ENCODE data around the gene AJUBA. TPM values are rescaled to one million over a fixed set of nuclear protein-coding genes. Genes with fewer than 3 reads are reported as not detected.

The AJUBA gene
- total and polyA plus RNA-seq, 4 donors = 7.2 to 34.2 (median 28.8) TPM

- DNase-seq (no peak), ATAC-seq (ENCODE audit: insufficient read depth, low FRiP score) (no peak)
- no peak for TF ChIP-seq CTCF (IDR thresholded peaks at IDR 0.05; ENCODE audit: control extremely low read depth, extremely low read depth)
- Histone ChIP-seq H3K9me3 (ENCODE audit: control insufficient read depth in 4 of 4, insufficient read depth in 3 of 4, low read length in 3 of 4) (no peaks in the 10 kb centered on the region), H3K27me3 (ENCODE audit: control insufficient read depth in 3 of 3, insufficient read depth in 3 of 3, low read length in 2 of 3) (no peaks in the 10 kb centered on the region), H3K27ac (ENCODE audit: low read depth in 1 of 2, low read length in 1 of 2) (no peak overlapping the region), H3K4me1 (ENCODE audit: control insufficient read depth in 5 of 5, insufficient read depth in 5 of 5, low read length in 5 of 5) (peaks cover 0 to 7% (median 0%) of the 10 kb centered on the region in 5 donors), H3K4me3 (no peak overlapping the region), H3K9ac (ENCODE audit: insufficient read depth in 1 of 2, low read length in 2 of 2) (no peak overlapping the region), H3K36me3 (ENCODE audit: control insufficient read depth in 4 of 4, insufficient read depth in 4 of 4, low read length in 4 of 4) (peaks cover 0 to 8% (median 2%) of the 10 kb centered on the region in 4 donors)
- WGBS, 2 donors = 94 to 96% methylated on average over 7 of the region's 7 CpGs
Observed at GRCh38 chr14:23020143-23021128, 38.1 kb upstream of the AJUBA start.

DNA sequence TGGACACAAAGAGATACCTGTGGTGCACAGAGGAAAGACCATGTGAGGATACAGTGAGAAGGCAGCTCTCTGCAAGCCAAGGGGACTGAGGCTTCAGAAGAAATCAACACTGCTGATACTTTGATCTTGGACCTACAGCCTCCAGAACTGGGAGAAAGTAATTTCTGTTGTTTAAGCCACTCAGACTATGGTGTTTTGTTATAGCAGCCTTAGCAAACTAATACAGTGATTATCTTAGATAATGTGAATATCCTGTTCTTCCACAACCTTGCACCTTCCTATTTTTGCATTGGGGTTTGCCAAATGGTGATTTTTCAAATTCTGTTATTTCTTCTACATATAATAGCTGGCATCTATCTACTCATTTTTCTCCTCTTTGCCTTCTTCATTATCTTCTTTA lies 35.8 kb upstream of the AJUBA start:
- Histone ChIP-seq H3K4me1 (ENCODE audit: control insufficient read depth in 5 of 5, insufficient read depth in 5 of 5, low read length in 5 of 5) (peaks cover 0 to 4% (median 0%) of the 10 kb centered on the region in 5 donors), H3K27ac (ENCODE audit: low read depth in 1 of 2, low read length in 1 of 2) (no peak overlapping the region), H3K36me3 (ENCODE audit: control insufficient read depth in 4 of 4, insufficient read depth in 4 of 4, low read length in 4 of 4) (peaks cover 0 to 3% (median 0%) of the 10 kb centered on the region in 4 donors), H3K27me3 (ENCODE audit: control insufficient read depth in 3 of 3, insufficient read depth in 3 of 3, low read length in 2 of 3) (no peaks in the 10 kb centered on the region), H3K4me3 (no peak overlapping the region), H3K9ac (ENCODE audit: insufficient read depth in 1 of 2, low read length in 2 of 2) (no peak overlapping the region), H3K9me3 (ENCODE audit: control insufficient read depth in 4 of 4, insufficient read depth in 3 of 4, low read length in 3 of 4) (no peaks in the 10 kb centered on the region)
- TF ChIP-seq CTCF (IDR thresholded peaks at IDR 0.05; ENCODE audit: control extremely low read depth, extremely low read depth) = no peak
- no peak for ATAC-seq (ENCODE audit: insufficient read depth, low FRiP score)
- no peak for DNase-seq

GRCh38 chr14:23017091-23017490 lies 34.7 kb upstream of the AJUBA start:
- ATAC-seq (ENCODE audit: insufficient read depth, low FRiP score) (no peak), DNase-seq (no peak)

More at GRCh38 chr14:23017091-23017490, 34.7 kb upstream of the AJUBA start:
- no peak for TF ChIP-seq CTCF (IDR thresholded peaks at IDR 0.05; ENCODE audit: control extremely low read depth, extremely low read depth)
- no peak overlapping the region for H3K27ac ChIP-seq (ENCODE audit: low read depth in 1 of 2, low read length in 1 of 2)
- peaks cover 0 to 3% (median 0%) of the 10 kb centered on the region in 4 donors for H3K36me3 ChIP-seq (ENCODE audit: control insufficient read depth in 4 of 4, insufficient read depth in 4 of 4, low read length in 4 of 4)
- no peaks in the 10 kb centered on the region for H3K9me3 ChIP-seq (ENCODE audit: control insufficient read depth in 4 of 4, insufficient read depth in 3 of 4, low read length in 3 of 4)
- peaks cover 0 to under 1% (median 0%) of the 10 kb centered on the region in 5 donors for H3K4me1 ChIP-seq (ENCODE audit: control insufficient read depth in 5 of 5, insufficient read depth in 5 of 5, low read length in 5 of 5)
- no peak overlapping the region for H3K9ac ChIP-seq (ENCODE audit: insufficient read depth in 1 of 2, low read length in 2 of 2)
- H3K27me3 ChIP-seq (ENCODE audit: control insufficient read depth in 3 of 3, insufficient read depth in 3 of 3, low read length in 2 of 3) = no peaks in the 10 kb centered on the region
- no peak overlapping the region for H3K4me3 ChIP-seq
- WGBS, 2 donors = 87 to 93% methylated on average over 5 of the region's 5 CpGs

Measured in lung (tissue), 12 donors.